Nephron progenitor cell (in vitro differentiated cells): ENCODE measurements around the gene SRSF7.
A peak's percentile ranks its signal among the peaks of the same experiment; 100 is the strongest.
"Not testable (repeated sequence)": the region's sequence is repeated elsewhere in the genome, so short reads cannot be mapped to it uniquely, and the experiment has no call there.

Source experiments
- DNase-seq: peaks from one replicate; pipeline ENCODE4 v3.0.0; 2021
- H3K27ac Mint-ChIP-seq: 2 replicates; pipeline ENCODE4 v1.8.0; 2021; ENCODE audit warnings: mild to moderate bottlenecking, moderate library complexity, mixed read lengths
- H3K27me3 Mint-ChIP-seq: 2 replicates; pipeline ENCODE4 v1.8.0; 2021; ENCODE audit warnings: mild to moderate bottlenecking, low read depth, mixed read lengths; ENCODE audit not compliant: poor library complexity
- H3K36me3 Mint-ChIP-seq: 2 replicates; pipeline ENCODE4 v1.8.0; 2021; ENCODE audit warnings: low read depth, mixed read lengths
- H3K4me1 Mint-ChIP-seq: 2 replicates; pipeline ENCODE4 v1.8.0; 2021; ENCODE audit warnings: mixed read lengths
- H3K4me3 Mint-ChIP-seq: 2 replicates; pipeline ENCODE4 v1.8.0; 2021; ENCODE audit warnings: mild to moderate bottlenecking, moderate library complexity, mixed read lengths
- H3K9me3 Mint-ChIP-seq: 2 replicates; pipeline ENCODE4 v1.8.0; 2021; ENCODE audit warnings: mild to moderate bottlenecking, moderate library complexity, mixed read lengths
- CTCF ChIP-seq: fragments of 200-600 bp; sonication (generic); IDR thresholded peaks from 2 replicates; pipeline ENCODE4 v1.5.0; 2021; ENCODE audit warnings: antibody characterized with exemption

The SRSF7 gene

DNA sequence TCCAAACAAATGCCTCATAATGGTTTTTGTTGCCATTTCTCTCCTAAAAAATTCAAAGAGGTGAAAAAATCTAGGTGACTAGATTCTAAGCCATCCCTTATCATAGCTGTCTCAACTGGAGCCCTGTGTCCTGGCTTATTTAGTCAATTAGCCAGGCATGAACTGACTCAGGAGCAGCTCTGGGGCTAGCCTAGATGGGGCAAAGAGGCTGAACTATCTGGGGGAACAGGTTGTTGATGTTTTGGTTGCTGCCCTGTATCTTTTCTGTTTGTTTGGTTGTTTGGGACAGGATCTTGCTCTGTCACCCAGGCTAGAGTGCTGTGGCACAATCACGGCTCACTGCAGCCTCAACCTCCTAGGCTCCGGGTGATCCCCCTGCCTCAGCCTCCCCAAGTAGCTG is 41.6 kb upstream of the SRSF7 start:
- H3K27ac Mint-ChIP-seq, result no peak overlapping the region

GRCh38 chr2:38792321-38792720 is 41.2 kb upstream of the SRSF7 start:
- H3K4me3 Mint-ChIP-seq, result not testable (repeated sequence)

More for the DNA sequence above, 41.6 kb upstream of the SRSF7 start:
- no peaks in the 10 kb centered on the region for H3K27me3 Mint-ChIP-seq
- no peak for TF ChIP-seq CTCF
- H3K9me3 Mint-ChIP-seq, result no peaks in the 10 kb centered on the region
- H3K4me3 Mint-ChIP-seq, result no peak overlapping the region
- H3K4me1 Mint-ChIP-seq, result peaks cover 8% of the 10 kb centered on the region
- DNase-seq, result no peak
- H3K36me3 Mint-ChIP-seq, result peaks cover 6% of the 10 kb centered on the region

DNA sequence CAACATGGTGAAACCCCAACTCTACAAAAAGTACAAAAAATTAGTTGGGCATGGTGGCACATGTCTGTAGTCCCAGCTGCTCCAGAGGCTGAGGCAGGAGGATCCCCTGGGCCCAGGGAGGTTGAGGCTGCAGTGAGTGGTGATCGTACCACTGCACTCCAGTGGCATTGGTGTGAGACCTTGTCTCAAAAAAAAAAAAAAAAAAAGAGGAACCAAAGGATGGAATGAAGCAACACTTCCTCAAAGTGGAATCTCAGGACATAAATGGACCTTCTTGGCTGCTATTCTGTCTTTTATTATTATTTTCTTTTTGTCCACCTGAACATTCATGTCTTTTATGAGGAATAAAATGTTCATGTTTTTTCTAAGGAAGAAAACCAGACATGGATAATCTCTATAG is 40.6 kb upstream of the SRSF7 start:
- Mint-ChIP-seq H3K4me3 (no peak overlapping the region), H3K27me3 (no peaks in the 10 kb centered on the region), H3K27ac (no peak overlapping the region), H3K4me1 (no peaks in the 10 kb centered on the region), H3K9me3 (no peaks in the 10 kb centered on the region), H3K36me3 (no peaks in the 10 kb centered on the region)
- no peak for DNase-seq
- no peak for TF ChIP-seq CTCF

More at GRCh38 chr2:38792321-38792720, 41.2 kb upstream of the SRSF7 start:
- not testable (repeated sequence) for DNase-seq, H3K9me3 Mint-ChIP-seq, H3K27ac Mint-ChIP-seq, H3K4me1 Mint-ChIP-seq, H3K27me3 Mint-ChIP-seq, H3K36me3 Mint-ChIP-seq

GRCh38 chr2:38789691-38790090 is 38.5 kb upstream of the SRSF7 start:
- H3K27ac Mint-ChIP-seq, result no peak overlapping the region
- TF ChIP-seq CTCF, result no peak
- no peaks in the 10 kb centered on the region for H3K27me3 Mint-ChIP-seq
- no peaks in the 10 kb centered on the region for H3K36me3 Mint-ChIP-seq
- no peak overlapping the region for H3K4me3 Mint-ChIP-seq
- peaks cover 7% of the 10 kb centered on the region for H3K4me1 Mint-ChIP-seq
- no peak for DNase-seq
- H3K9me3 Mint-ChIP-seq, result no peaks in the 10 kb centered on the region

DNA sequence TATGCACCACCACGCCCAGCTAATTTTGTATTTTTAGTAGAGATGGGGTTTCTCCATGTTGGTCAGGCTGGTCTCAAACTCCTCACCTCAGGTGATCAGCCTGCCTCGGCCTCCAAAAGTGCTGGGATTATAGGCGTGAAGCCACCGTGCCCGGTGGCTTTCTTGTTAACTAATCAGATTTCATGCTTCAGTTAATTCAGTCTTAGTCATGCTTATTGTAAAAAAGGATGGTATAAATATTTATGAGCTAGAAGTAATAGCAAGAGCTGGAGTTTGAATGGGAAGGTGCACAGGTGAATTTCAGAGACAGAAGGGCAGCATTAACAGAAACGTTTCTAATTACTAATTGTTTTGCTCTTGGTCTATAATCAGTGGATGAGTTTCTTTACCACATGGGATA is 37.1 kb upstream of the SRSF7 start:
- H3K36me3 Mint-ChIP-seq, result no peaks in the 10 kb centered on the region
- H3K4me1 Mint-ChIP-seq, result peaks cover 14% of the 10 kb centered on the region
- no peak overlapping the region for H3K4me3 Mint-ChIP-seq
- no peaks in the 10 kb centered on the region for H3K27me3 Mint-ChIP-seq
- no peak for TF ChIP-seq CTCF
- H3K27ac Mint-ChIP-seq, result no peak overlapping the region
- no peak for DNase-seq
- H3K9me3 Mint-ChIP-seq, result no peaks in the 10 kb centered on the region

DNA sequence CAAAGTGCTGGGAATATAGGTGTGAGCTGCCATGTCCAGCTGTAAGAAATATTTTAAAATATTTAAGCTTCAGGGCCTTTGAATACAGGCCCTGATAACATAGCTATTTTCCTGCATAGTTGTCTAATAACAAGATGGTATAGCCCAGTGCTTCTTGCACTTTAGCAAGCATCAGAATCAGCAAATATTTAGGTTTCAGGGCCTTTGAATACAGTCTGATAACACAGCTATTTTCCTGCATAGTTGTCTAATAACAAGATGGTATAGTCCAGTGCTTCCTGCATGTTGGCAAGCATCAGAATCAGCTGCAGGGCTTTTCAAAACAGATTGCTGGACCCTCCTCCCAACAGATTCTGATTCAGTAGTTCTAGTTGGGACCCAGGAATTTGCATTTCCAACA is 32.4 kb upstream of the SRSF7 start:
- H3K9me3 Mint-ChIP-seq, result no peaks in the 10 kb centered on the region
- H3K27ac Mint-ChIP-seq, result peak overlapping the region; percentile 92
- H3K4me3 Mint-ChIP-seq, result no peak overlapping the region
- DNase-seq, result no peak
- H3K27me3 Mint-ChIP-seq, result no peaks in the 10 kb centered on the region
- TF ChIP-seq CTCF, result no peak
- H3K4me1 Mint-ChIP-seq, result peaks cover 22% of the 10 kb centered on the region
- H3K36me3 Mint-ChIP-seq, result peaks cover 22% of the 10 kb centered on the region
